Ascending aorta (tissue), 2 donors: ENCODE results near the gene SSU72. TPM values are rescaled to one million over a fixed set of nuclear protein-coding genes. Genes with fewer than 3 reads are reported as not detected.
"Not testable (repeated sequence)": the region's sequence is repeated elsewhere in the genome, so short reads cannot be mapped to it uniquely, and the experiment has no call there.

Source experiments
- DNase-seq, 2 donors: peaks; one replicate each; pipeline ENCODE4 v3.0.0-alpha.2; 2019; ENCODE audit warnings: low spot score in 2 of 2
- H3K27ac ChIP-seq, 2 donors: fragments of 200-600 bp; sonication (generic); one replicate each; pipeline ENCODE4 v1.5.1; 2016 to 2017; ENCODE audit warnings: mild to moderate bottlenecking in 1 of 2
- H3K27me3 ChIP-seq: fragments of 200-600 bp; sonication (generic); one replicate; pipeline ENCODE4 v1.5.1; 2017
- H3K36me3 ChIP-seq, 2 donors: fragments of 200-600 bp; sonication (generic); one replicate each; pipeline ENCODE4 v1.5.1; 2016
- H3K4me1 ChIP-seq, 2 donors: fragments of 200-600 bp; sonication (generic); one replicate each; pipeline ENCODE4 v1.5.1; 2016 to 2017; ENCODE audit warnings: mild to moderate bottlenecking in 1 of 2
- H3K4me3 ChIP-seq, 2 donors: fragments of 200-600 bp; sonication (generic); one replicate each; pipeline ENCODE4 v1.5.1; 2016 to 2017; ENCODE audit warnings: mild to moderate bottlenecking in 1 of 2
- H3K9me3 ChIP-seq, 2 donors: fragments of 200-600 bp; sonication (generic); one replicate each; pipeline ENCODE4 v1.5.1; 2016
- intact Hi-C: fragments of 100-400 bp; cut with DNase I; formaldehyde crosslinking; loops from one replicate; pipeline ENCODE4 v1.15.1; 2023
- total RNA-seq: library from RNA; depleted of rRNA; stranded (reverse); fragments of >200 nt; gene quantifications from one replicate; pipeline ENCODE4 v1.1.0, GENCODE V29; 2016
- TF ChIP-seq, protein P1 (sequence below), 3 experiments: fragments of 200-600 bp in 2 of 3; fragments of 450-650 bp in 1 of 3; sonication (generic) in 2 of 3; IDR thresholded peaks; one replicate each; pipeline ENCODE4 v1.5.1; 2016 to 2019; ENCODE audit warnings: antibody characterized with exemption in 3 of 3, mild to moderate bottlenecking in 1 of 3, moderate library complexity in 1 of 3

SSU72 gene
- total RNA-seq, 1 donor from 2014 or later = 50.1 TPM

DNA sequence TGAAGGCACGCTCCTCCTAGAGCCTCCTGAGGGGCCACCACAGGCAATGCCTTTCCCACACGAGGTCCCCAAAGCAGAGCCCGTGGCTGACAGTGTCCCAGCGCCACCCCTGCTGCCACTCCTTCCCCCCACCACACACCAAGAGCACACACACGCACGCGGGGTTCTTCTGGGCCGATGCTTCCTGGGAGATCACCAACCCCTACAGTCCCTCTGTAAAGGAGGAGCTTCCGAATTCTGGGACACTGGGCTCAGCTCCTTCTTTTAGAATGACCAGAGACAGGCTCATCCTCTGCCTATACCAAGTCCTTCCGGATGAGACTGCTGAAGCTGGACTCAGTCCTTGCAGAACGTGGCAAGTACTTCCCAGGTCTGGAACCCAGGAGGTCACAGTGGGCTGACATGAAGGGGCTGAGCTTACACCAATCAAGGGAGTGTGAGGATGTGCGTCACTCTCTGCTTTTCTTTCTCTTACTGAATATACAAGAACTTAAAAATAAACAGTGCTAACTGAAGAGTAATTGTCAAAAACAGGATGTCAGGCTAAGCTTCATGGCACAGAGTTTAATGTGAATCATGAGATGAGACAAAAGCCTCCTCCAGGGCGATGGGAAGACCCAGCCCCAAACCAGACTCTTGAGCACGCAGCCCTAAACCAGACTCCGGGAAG lies 12.7 kb downstream of the SSU72 start:
- no peaks in the 10 kb centered on the region for H3K27me3 ChIP-seq
- H3K9me3 ChIP-seq = no peaks in the 10 kb centered on the region
- intact Hi-C loops = no loop called here
- TF ChIP-seq, protein P1, sequence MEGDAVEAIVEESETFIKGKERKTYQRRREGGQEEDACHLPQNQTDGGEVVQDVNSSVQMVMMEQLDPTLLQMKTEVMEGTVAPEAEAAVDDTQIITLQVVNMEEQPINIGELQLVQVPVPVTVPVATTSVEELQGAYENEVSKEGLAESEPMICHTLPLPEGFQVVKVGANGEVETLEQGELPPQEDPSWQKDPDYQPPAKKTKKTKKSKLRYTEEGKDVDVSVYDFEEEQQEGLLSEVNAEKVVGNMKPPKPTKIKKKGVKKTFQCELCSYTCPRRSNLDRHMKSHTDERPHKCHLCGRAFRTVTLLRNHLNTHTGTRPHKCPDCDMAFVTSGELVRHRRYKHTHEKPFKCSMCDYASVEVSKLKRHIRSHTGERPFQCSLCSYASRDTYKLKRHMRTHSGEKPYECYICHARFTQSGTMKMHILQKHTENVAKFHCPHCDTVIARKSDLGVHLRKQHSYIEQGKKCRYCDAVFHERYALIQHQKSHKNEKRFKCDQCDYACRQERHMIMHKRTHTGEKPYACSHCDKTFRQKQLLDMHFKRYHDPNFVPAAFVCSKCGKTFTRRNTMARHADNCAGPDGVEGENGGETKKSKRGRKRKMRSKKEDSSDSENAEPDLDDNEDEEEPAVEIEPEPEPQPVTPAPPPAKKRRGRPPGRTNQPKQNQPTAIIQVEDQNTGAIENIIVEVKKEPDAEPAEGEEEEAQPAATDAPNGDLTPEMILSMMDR (IDR thresholded peaks at IDR 0.05) = no peak
- H3K27ac ChIP-seq = no peak overlapping the region
- no peaks in the 10 kb centered on the region for H3K4me1 ChIP-seq
- DNase-seq = no peak
- H3K4me3 ChIP-seq = no peak overlapping the region
- H3K36me3 ChIP-seq = peaks cover 34 to 57% of the 10 kb centered on the region in 2 donors

DNA sequence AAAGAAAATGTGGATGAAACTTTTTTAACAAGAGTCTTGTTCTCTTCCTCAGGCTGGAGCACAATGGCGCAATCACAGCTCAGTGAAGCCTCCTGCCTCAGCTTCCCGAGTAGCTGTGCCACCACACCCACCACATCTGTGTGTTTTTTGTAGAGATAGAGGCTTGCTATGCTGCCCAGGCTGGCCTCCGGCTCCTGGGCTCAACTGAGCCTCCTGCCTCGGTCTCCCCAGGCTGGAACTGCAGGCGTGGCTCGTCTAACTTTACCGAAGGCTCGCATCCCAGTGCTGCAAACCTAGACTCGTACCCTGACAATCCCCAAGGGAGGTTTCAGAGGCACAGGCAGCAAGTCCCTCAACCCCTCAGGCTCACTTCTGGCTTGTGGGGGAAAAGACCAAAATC lies 14.5 kb downstream of the SSU72 start:
- TF ChIP-seq, protein P1 (IDR thresholded peaks at IDR 0.05) = no peak
- Histone ChIP-seq H3K4me1 (no peaks in the 10 kb centered on the region), H3K9me3 (no peaks in the 10 kb centered on the region), H3K27me3 (no peaks in the 10 kb centered on the region), H3K4me3 (no peak overlapping the region), H3K36me3 (peaks cover 38 to 52% of the 10 kb centered on the region in 2 donors), H3K27ac (no peak overlapping the region)
- intact Hi-C loops = no loop called here
- no peak for DNase-seq

DNA sequence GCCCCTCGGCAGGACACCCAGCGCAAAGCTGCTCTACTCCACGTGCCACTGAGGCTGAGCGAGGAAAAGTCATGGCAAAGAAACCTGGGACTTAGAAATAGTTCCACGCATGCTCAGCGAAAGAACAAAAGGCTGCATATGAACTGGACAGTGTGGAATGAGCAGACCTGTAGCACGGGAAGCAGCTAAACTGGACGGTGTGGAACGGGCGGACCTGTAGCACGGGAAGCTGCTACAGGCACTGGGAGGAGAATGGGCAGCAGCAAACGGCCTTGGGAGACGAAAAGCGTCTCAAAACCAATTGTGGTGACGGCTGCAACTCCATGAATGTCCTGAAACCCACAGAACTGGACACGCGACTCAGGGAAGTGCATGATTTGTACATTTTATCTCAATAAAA lies 15.6 kb downstream of the SSU72 start:
- Histone ChIP-seq H3K27me3 (no peaks in the 10 kb centered on the region), H3K9me3 (no peaks in the 10 kb centered on the region), H3K27ac (no peak overlapping the region), H3K4me3 (no peak overlapping the region), H3K4me1 (no peaks in the 10 kb centered on the region), H3K36me3 (peaks cover 34 to 43% of the 10 kb centered on the region in 2 donors)
- TF ChIP-seq, protein P1 (IDR thresholded peaks at IDR 0.05) = no peak
- no peak for DNase-seq
- intact Hi-C loops = no loop called here

DNA sequence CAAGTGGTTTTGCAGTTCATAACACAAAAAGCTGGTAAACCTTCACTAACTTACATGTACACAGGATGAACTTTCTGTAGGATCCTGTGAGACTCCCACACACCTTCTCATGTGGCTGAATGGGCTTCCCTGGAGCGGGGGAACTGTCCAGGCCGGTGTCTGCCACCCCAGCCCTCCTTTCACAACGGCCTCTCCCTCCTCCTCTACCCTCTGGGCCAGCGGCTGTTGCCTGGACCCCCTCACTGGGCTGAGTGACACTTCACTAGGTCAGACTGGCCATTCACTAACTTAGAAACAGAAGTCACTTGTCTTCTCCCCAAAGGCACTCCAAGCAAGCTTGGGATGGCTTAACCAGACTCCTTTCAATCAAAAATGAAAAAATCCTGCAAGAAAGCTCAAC lies 16.1 kb downstream of the SSU72 start:
- Histone ChIP-seq H3K27ac (no peak overlapping the region), H3K4me1 (no peaks in the 10 kb centered on the region), H3K9me3 (no peaks in the 10 kb centered on the region), H3K36me3 (peaks cover 29 to 38% of the 10 kb centered on the region in 2 donors), H3K4me3 (no peak overlapping the region), H3K27me3 (no peaks in the 10 kb centered on the region)
- intact Hi-C loops = no loop called here
- TF ChIP-seq, protein P1 (IDR thresholded peaks at IDR 0.05) = no peak
- DNase-seq = no peak

DNA sequence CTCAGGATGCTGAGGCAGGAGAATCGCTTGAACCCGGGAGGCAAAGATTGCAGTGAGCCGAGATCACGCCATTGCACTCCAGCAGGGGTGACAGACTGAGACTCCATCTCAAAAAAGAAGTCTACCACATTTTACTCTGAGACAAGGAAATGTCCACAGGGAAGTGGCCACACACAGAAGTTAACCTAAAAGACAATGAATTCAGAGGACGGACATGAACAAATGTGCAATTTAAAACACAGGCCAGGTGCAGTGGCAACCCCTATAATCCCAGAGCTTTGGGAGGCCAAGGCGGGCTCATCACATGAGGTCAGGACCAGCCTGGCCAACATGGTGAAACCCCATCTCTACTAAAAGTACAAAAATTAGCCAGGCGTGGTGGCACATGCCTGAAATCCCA lies 17.0 kb downstream of the SSU72 start:
- H3K27ac ChIP-seq, H3K9me3 ChIP-seq, intact Hi-C loops, DNase-seq, H3K4me1 ChIP-seq, H3K27me3 ChIP-seq, H3K4me3 ChIP-seq: not testable (repeated sequence)
- peaks cover 20 to 29% of the 10 kb centered on the region in 2 donors for H3K36me3 ChIP-seq

DNA sequence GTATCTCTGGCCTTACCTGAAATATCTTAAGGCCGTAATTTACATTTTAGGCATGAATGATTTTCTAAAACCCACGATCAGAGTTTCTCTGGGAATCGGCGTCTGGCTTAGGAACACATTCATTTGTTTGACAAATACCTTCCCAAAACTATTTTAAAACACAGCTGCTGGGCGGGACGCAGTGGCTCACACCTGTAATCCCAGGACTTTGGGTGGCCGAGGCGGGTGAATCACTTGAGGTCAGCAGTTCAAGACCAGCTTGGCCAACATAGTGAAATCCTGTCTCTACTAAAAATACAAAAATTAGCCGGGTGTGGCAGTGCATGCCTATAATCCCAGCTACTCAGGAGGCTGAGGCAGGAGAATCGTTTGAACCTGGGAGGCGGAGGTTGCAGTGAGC lies 17.7 kb downstream of the SSU72 start:
- H3K27ac ChIP-seq, intact Hi-C loops, DNase-seq: not testable (repeated sequence)

DNA sequence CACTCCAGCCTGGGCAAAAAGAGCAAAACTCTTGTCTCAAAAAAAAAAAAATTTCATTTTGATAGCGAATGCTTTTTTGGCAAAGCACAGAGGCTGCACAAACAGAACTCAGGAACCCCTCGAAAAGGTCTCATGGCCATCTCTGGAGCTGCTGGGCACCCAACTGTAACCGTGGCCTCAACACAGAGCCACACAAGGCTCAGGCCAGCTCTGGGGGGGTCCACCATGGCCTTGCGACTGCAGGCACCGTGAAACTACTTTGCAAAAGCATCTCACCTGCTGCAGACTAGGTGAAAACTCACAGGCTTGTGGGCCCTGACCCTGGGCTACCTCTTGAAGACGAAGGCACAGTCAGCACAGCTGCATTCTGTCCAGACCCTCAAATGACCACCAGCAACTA lies 18.2 kb downstream of the SSU72 start:
- intact Hi-C loops = no loop called here
- no peak overlapping the region for H3K27ac ChIP-seq
- peaks cover 12 to 17% of the 10 kb centered on the region in 2 donors for H3K36me3 ChIP-seq
- no peaks in the 10 kb centered on the region for H3K27me3 ChIP-seq
- no peaks in the 10 kb centered on the region for H3K9me3 ChIP-seq
- no peak overlapping the region for H3K4me3 ChIP-seq
- no peak for DNase-seq
- no peaks in the 10 kb centered on the region for H3K4me1 ChIP-seq
- TF ChIP-seq, protein P1 (IDR thresholded peaks at IDR 0.05) = no peak

More for the DNA sequence above, 17.7 kb downstream of the SSU72 start:
- H3K27me3 ChIP-seq, H3K9me3 ChIP-seq, H3K4me1 ChIP-seq, H3K4me3 ChIP-seq: not testable (repeated sequence)
- peaks cover 15 to 22% of the 10 kb centered on the region in 2 donors for H3K36me3 ChIP-seq
